Ecto neural progenitor cell (in vitro differentiated cells): ENCODE measurements around the gene UNC13D.
"Not testable (repeated sequence)": the region's sequence is repeated elsewhere in the genome, so short reads cannot be mapped to it uniquely, and the experiment has no call there.

ENCODE experiments used
- DNase-seq: peaks from one replicate; pipeline ENCODE4 v3.0.0-alpha.2; 2018; ENCODE audit warnings: low spot score

The UNC13D gene

GRCh38 chr17:75874323-75875181 lies 30.3 kb upstream of the UNC13D start:
- DNase-seq = no peak

- no peak for DNase-seq
Observed at GRCh38 chr17:75873587-75874322, 29.6 kb upstream of the UNC13D start.

- DNase-seq = no peak
Observed at GRCh38 chr17:75872434-75873351, 28.5 kb upstream of the UNC13D start.

GRCh38 chr17:75870228-75870627 lies 26.0 kb upstream of the UNC13D start:
- DNase-seq = not testable (repeated sequence)

- no peak for DNase-seq
Observed at GRCh38 chr17:75869282-75870141, 25.3 kb upstream of the UNC13D start.

- not testable (repeated sequence) for DNase-seq
Observed at GRCh38 chr17:75868730-75869281, 24.6 kb upstream of the UNC13D start.

- not testable (repeated sequence) for DNase-seq
Observed at GRCh38 chr17:75865404-75866188, 21.4 kb upstream of the UNC13D start.

GRCh38 chr17:75864887-75865286 lies 20.7 kb upstream of the UNC13D start:
- DNase-seq = not testable (repeated sequence)

GRCh38 chr17:75864448-75864871 lies 20.3 kb upstream of the UNC13D start:
- no peak for DNase-seq

GRCh38 chr17:75861927-75862317 lies 17.7 kb upstream of the UNC13D start:
- DNase-seq = no peak

- not testable (repeated sequence) for DNase-seq
Observed at GRCh38 chr17:75859358-75859757, 15.2 kb upstream of the UNC13D start.

GRCh38 chr17:75856062-75856756 lies 12.0 kb upstream of the UNC13D start:
- no peak for DNase-seq

- DNase-seq = peak; percentile 99
Observed at GRCh38 chr17:75855310-75856061, 11.3 kb upstream of the UNC13D start, which contains the start of gene WBP2. Gene WBP2, minus strand, starts transcription at chr17:75855335. Its CDS starts 38 bp downstream, at chr17:75855297.

GRCh38 chr17:75854881-75855309 lies 10.7 kb upstream of the UNC13D start:
- no peak for DNase-seq

- peak; percentile 53 for DNase-seq
Observed at GRCh38 chr17:75854101-75854748, 10.0 kb upstream of the UNC13D start.

GRCh38 chr17:75853433-75853832 lies 9.2 kb upstream of the UNC13D start:
- DNase-seq = no peak

GRCh38 chr17:75851693-75851991 lies 7.4 kb upstream of the UNC13D start:
- DNase-seq = not testable (repeated sequence)
